Esophagus squamous epithelium (tissue), 4 donors: ENCODE results near the gene SPTLC2.

Source experiments
- POLR2A ChIP-seq, 4 donors: fragments of 450-650 bp; IDR thresholded peaks; one replicate each; pipeline ENCODE4 v1.6.1; 2017; ENCODE audit warnings: antibody characterized with exemption in 4 of 4, mild to moderate bottlenecking in 4 of 4, moderate library complexity in 3 of 4
- TF ChIP-seq, protein P1 (sequence below), 6 experiments: fragments of 450-650 bp in 4 of 6; fragments of 200-600 bp in 2 of 6; sonication (generic) in 2 of 6; IDR thresholded peaks; one replicate each; pipeline ENCODE4 v1.5.1; 2016 to 2019; ENCODE audit warnings: antibody characterized with exemption in 6 of 6, mild to moderate bottlenecking in 4 of 6, moderate library complexity in 4 of 6

DNA sequence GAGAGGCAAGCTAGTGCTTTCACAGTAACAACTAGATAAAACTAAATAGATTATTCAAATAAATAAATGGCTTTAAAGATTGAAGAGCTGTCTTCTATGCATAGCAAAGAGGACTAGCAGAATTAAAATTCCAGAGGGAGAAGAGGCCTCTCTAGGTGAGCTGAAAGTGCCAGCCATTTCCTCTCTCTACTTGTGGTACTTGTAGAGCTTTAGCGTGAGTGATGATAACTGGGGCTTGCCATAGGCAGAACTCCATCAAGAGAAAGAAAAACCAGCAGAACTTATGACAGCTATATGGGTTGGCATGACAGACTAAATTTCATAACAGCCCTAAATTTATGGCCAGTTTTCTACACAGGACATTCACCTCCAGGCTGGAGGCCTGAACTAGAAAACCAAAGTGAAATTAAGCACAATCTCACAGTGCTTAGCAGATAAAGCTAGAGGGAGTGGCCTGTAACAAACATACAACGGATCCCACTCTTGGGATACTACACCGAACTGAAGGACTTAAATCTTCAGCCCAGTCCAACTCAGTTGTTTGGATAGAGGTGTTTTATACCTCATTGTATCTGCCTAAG lies 11.0 kb downstream of the SPTLC2 start:
- TF ChIP-seq, protein P1, sequence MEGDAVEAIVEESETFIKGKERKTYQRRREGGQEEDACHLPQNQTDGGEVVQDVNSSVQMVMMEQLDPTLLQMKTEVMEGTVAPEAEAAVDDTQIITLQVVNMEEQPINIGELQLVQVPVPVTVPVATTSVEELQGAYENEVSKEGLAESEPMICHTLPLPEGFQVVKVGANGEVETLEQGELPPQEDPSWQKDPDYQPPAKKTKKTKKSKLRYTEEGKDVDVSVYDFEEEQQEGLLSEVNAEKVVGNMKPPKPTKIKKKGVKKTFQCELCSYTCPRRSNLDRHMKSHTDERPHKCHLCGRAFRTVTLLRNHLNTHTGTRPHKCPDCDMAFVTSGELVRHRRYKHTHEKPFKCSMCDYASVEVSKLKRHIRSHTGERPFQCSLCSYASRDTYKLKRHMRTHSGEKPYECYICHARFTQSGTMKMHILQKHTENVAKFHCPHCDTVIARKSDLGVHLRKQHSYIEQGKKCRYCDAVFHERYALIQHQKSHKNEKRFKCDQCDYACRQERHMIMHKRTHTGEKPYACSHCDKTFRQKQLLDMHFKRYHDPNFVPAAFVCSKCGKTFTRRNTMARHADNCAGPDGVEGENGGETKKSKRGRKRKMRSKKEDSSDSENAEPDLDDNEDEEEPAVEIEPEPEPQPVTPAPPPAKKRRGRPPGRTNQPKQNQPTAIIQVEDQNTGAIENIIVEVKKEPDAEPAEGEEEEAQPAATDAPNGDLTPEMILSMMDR (IDR thresholded peaks at IDR 0.05): no peak
- TF ChIP-seq POLR2A (IDR thresholded peaks at IDR 0.05): no peak
